HEK293 (cell line): Measurements from ENCODE around the gene DCHS1.

Experiments
- KLF8 ChIP-seq: fragments of 450-650 bp; formaldehyde crosslinking; IDR thresholded peaks from 2 replicates; pipeline ENCODE4 v1.5.1; 2016; ENCODE audit warnings: missing biosample characterization, missing genetic modification characterization
- KLF9 ChIP-seq: fragments of 450-650 bp; formaldehyde crosslinking; IDR thresholded peaks from 2 replicates; pipeline ENCODE4 v1.5.1; 2016; ENCODE audit warnings: missing biosample characterization, missing genetic modification characterization, low read depth
- ZNF274 ChIP-seq, 2 experiments: fragments of 200-500 bp in 1 of 2; fragments of 450-650 bp in 1 of 2; sonication (Bioruptor generic) in 1 of 2; formaldehyde crosslinking in 1 of 2; IDR thresholded peaks; 2 replicates each; pipeline versions ENCODE4 v1.5.1 to v1.6.1; 2014 to 2016; ENCODE audit warnings: borderline replicate concordance in 1 of 2, inconsistent platforms in 1 of 2, low read length in 1 of 2, missing biosample characterization in 1 of 2, missing genetic modification characterization in 1 of 2
- ZNF423 ChIP-seq: fragments of 450-650 bp; formaldehyde crosslinking; IDR thresholded peaks from 2 replicates; pipeline ENCODE4 v1.5.1; 2016; ENCODE audit warnings: missing biosample characterization, missing genetic modification characterization
- ZNF792 ChIP-seq: fragments of 450-650 bp; formaldehyde crosslinking; IDR thresholded peaks from 2 replicates; pipeline ENCODE4 v1.5.1; 2016; ENCODE audit warnings: missing biosample characterization, missing genetic modification characterization
- TF ChIP-seq, protein P1 (sequence below): fragments of 450-650 bp; formaldehyde crosslinking; IDR thresholded peaks from 2 replicates; pipeline ENCODE4 v1.5.1; 2016; ENCODE audit warnings: missing biosample characterization, missing genetic modification characterization

GRCh38 chr11:6640036-6640984, 15.3 kb downstream of the DCHS1 start:
- no peak for TF ChIP-seq ZNF274 (IDR thresholded peaks at IDR 0.05; ENCODE audit: low read length)
- TF ChIP-seq ZNF274 (tag by site-specific recombination; IDR thresholded peaks at IDR 0.05; ENCODE audit: borderline replicate concordance) = no peak
- no peak for TF ChIP-seq ZNF423 (tag by site-specific recombination)
- TF ChIP-seq, protein P1, sequence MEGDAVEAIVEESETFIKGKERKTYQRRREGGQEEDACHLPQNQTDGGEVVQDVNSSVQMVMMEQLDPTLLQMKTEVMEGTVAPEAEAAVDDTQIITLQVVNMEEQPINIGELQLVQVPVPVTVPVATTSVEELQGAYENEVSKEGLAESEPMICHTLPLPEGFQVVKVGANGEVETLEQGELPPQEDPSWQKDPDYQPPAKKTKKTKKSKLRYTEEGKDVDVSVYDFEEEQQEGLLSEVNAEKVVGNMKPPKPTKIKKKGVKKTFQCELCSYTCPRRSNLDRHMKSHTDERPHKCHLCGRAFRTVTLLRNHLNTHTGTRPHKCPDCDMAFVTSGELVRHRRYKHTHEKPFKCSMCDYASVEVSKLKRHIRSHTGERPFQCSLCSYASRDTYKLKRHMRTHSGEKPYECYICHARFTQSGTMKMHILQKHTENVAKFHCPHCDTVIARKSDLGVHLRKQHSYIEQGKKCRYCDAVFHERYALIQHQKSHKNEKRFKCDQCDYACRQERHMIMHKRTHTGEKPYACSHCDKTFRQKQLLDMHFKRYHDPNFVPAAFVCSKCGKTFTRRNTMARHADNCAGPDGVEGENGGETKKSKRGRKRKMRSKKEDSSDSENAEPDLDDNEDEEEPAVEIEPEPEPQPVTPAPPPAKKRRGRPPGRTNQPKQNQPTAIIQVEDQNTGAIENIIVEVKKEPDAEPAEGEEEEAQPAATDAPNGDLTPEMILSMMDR (tag by site-specific recombination) = no peak
- TF ChIP-seq KLF9 (tag by site-specific recombination) = no peak
- TF ChIP-seq KLF8 (tag by site-specific recombination) = no peak
- no peak for TF ChIP-seq ZNF792
